ENCODE results near the gene GRM4.

Gene GRM4

DNA sequence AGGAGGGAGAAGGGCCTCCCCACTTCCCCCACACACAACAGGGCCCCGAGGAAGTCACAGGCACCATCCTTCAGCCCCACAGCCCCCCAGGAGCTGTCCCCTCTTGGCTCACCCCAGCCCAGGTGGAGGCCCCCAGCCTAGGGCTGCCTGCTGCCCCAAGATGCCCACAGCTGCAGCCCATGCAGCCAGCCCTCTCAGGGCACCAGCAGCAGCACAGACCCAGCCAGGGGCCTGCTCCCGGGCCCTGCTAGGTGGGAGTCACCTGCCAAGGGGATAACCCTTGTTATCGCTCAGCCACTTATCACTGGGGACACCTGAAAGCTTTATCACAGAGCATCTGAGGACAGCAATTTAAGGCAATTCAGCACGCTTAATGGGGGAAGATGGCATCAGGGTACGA, 55.0 kb downstream of the GRM4 start:
- H4K20me1 ChIP-seq (ENCODE audit: low read depth, low read length): no peaks in the 10 kb centered on the region
- H3K4me3 ChIP-seq (ENCODE audit: insufficient read depth, low read length, poor library complexity, severe bottlenecking): no peak overlapping the region
- no peak overlapping the region for H3K27ac ChIP-seq (ENCODE audit: low read depth, low read length)
- no peaks in the 10 kb centered on the region for H3F3A ChIP-seq (ENCODE audit: insufficient read depth)
- H3K4me2 ChIP-seq (ENCODE audit: low read depth, low read length, poor library complexity, severe bottlenecking): no peak overlapping the region
- no peak overlapping the region for H2AFZ ChIP-seq (ENCODE audit: low read depth, low read length, severe bottlenecking)
- no peak overlapping the region for H3K9ac ChIP-seq (ENCODE audit: low read length)
- H3K36me3 ChIP-seq (ENCODE audit: low read length): no peaks in the 10 kb centered on the region
- no peaks in the 10 kb centered on the region for H3K9me2 ChIP-seq (replicated peaks; ENCODE audit: insufficient read depth, low read length)
- no peaks in the 10 kb centered on the region for H3K9me3 ChIP-seq (ENCODE audit: insufficient read depth, low read length)
- no peak for TF ChIP-seq EZH2phosphoT487 (conservative IDR thresholded peaks at IDR 0.05; ENCODE audit: low read length)
- TF ChIP-seq, protein P1, sequence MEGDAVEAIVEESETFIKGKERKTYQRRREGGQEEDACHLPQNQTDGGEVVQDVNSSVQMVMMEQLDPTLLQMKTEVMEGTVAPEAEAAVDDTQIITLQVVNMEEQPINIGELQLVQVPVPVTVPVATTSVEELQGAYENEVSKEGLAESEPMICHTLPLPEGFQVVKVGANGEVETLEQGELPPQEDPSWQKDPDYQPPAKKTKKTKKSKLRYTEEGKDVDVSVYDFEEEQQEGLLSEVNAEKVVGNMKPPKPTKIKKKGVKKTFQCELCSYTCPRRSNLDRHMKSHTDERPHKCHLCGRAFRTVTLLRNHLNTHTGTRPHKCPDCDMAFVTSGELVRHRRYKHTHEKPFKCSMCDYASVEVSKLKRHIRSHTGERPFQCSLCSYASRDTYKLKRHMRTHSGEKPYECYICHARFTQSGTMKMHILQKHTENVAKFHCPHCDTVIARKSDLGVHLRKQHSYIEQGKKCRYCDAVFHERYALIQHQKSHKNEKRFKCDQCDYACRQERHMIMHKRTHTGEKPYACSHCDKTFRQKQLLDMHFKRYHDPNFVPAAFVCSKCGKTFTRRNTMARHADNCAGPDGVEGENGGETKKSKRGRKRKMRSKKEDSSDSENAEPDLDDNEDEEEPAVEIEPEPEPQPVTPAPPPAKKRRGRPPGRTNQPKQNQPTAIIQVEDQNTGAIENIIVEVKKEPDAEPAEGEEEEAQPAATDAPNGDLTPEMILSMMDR (IDR thresholded peaks at IDR 0.05; ENCODE audit: insufficient read depth, low read length, poor library complexity, severe bottlenecking): no peak
- no peaks in the 10 kb centered on the region for H3K79me2 ChIP-seq (ENCODE audit: insufficient read depth, low read length)
- no peaks in the 10 kb centered on the region for H3K27me3 ChIP-seq (ENCODE audit: low read length)

DNA sequence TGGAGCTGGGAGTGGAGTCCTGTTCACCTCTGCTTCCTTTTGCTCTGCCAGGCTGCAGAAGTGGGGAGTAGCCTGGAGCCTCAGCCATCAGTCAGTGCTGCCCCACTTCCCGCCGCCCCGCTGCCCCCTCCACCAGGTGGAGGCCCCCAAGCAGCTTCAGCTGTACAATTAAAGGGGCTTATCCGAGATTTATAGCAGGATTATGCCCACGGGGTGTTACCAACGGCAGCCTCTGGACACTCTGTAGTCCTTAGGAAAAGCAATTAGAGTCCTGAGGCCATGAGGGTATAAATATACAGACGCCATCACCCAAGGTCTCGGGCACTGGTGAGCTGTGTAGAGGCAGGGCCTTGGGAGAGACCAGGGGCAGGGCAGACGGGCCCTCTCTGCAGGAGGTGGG, 55.4 kb downstream of the GRM4 start:
- Histone ChIP-seq H4K20me1 (ENCODE audit: low read depth, low read length) (no peaks in the 10 kb centered on the region), H3F3A (ENCODE audit: insufficient read depth) (no peaks in the 10 kb centered on the region), H3K27ac (ENCODE audit: low read depth, low read length) (no peak overlapping the region), H3K4me2 (ENCODE audit: low read depth, low read length, poor library complexity, severe bottlenecking) (no peak overlapping the region), H3K79me2 (ENCODE audit: insufficient read depth, low read length) (no peaks in the 10 kb centered on the region), H3K36me3 (ENCODE audit: low read length) (no peaks in the 10 kb centered on the region), H3K9me3 (ENCODE audit: insufficient read depth, low read length) (no peaks in the 10 kb centered on the region), H2AFZ (ENCODE audit: low read depth, low read length, severe bottlenecking) (no peak overlapping the region), H3K4me3 (ENCODE audit: insufficient read depth, low read length, poor library complexity, severe bottlenecking) (no peak overlapping the region), H3K27me3 (ENCODE audit: low read length) (no peaks in the 10 kb centered on the region), H3K9me2 (replicated peaks; ENCODE audit: insufficient read depth, low read length) (no peaks in the 10 kb centered on the region), H3K9ac (ENCODE audit: low read length) (no peak overlapping the region)
- no peak for TF ChIP-seq EZH2phosphoT487 (conservative IDR thresholded peaks at IDR 0.05; ENCODE audit: low read length)
- TF ChIP-seq, protein P1 (IDR thresholded peaks at IDR 0.05; ENCODE audit: insufficient read depth, low read length, poor library complexity, severe bottlenecking): no peak

DNA sequence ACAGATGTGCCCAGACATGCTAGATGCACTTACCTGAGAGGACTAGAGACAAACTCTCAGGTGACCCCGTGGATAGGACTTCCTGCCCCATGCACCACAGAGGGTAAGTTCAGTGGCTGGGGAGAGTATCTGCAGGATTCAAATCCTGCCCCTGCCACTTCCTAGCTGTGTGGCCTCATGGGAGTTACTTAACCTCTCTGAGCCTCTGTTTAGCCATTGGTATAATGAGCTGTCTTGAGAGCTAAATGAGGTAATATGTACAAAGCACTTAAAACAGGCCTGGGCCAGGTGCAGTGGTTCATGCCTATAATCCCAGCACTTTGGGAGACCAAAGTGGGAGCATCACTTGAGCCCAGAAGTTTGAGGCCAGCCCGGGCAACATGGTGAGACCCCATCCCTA, 59.3 kb downstream of the GRM4 start:
- no peaks in the 10 kb centered on the region for H3K9me3 ChIP-seq (ENCODE audit: insufficient read depth, low read length)
- no peak overlapping the region for H3K9ac ChIP-seq (ENCODE audit: low read length)
- H3K9me2 ChIP-seq (replicated peaks; ENCODE audit: insufficient read depth, low read length): no peaks in the 10 kb centered on the region
- no peaks in the 10 kb centered on the region for H4K20me1 ChIP-seq (ENCODE audit: low read depth, low read length)
- no peak overlapping the region for H2AFZ ChIP-seq (ENCODE audit: low read depth, low read length, severe bottlenecking)
- H3K79me2 ChIP-seq (ENCODE audit: insufficient read depth, low read length): no peaks in the 10 kb centered on the region
- H3F3A ChIP-seq (ENCODE audit: insufficient read depth): no peaks in the 10 kb centered on the region
- H3K4me2 ChIP-seq (ENCODE audit: low read depth, low read length, poor library complexity, severe bottlenecking): no peak overlapping the region
- TF ChIP-seq, protein P1 (IDR thresholded peaks at IDR 0.05; ENCODE audit: insufficient read depth, low read length, poor library complexity, severe bottlenecking): no peak
- no peak for TF ChIP-seq EZH2phosphoT487 (conservative IDR thresholded peaks at IDR 0.05; ENCODE audit: low read length)
- no peaks in the 10 kb centered on the region for H3K27me3 ChIP-seq (ENCODE audit: low read length)
- no peaks in the 10 kb centered on the region for H3K36me3 ChIP-seq (ENCODE audit: low read length)
- no peak overlapping the region for H3K4me3 ChIP-seq (ENCODE audit: insufficient read depth, low read length, poor library complexity, severe bottlenecking)
- H3K27ac ChIP-seq (ENCODE audit: low read depth, low read length): no peak overlapping the region

Measured in SU-DHL-6 (cell line).